GM12878 (cell line): ENCODE measurements around the gene CLEC16A. TPM values are rescaled to one million over a fixed set of nuclear protein-coding genes. Genes with fewer than 3 reads are reported as not detected.

Experiments used
- BCLAF1 ChIP-seq: fragments of 450-650 bp; IDR thresholded peaks from 2 replicates; pipeline ENCODE4 v1.6.1; 2017; ENCODE audit warnings: antibody characterized with exemption, mild to moderate bottlenecking, moderate library complexity
- CBX5 ChIP-seq: sonication (generic); IDR thresholded peaks from 2 replicates; pipeline ENCODE4 v1.6.1; 2016; ENCODE audit warnings: low read depth, moderate library complexity, mild to moderate bottlenecking, inconsistent platforms
- CHD4 ChIP-seq: fragments of 200-600 bp; sonication (generic); IDR thresholded peaks from 2 replicates; pipeline ENCODE4 v1.6.1; 2016; ENCODE audit warnings: mild to moderate bottlenecking
- FOXK2 ChIP-seq: fragments of 450-650 bp; IDR thresholded peaks from 2 replicates; pipeline ENCODE4 v1.6.1; 2017; ENCODE audit warnings: mild to moderate bottlenecking, moderate library complexity
- IKZF2 ChIP-seq, 2 experiments: fragments of 450-650 bp; IDR thresholded peaks; 2 replicates each; pipeline ENCODE4 v1.6.1; 2017; ENCODE audit warnings: mild to moderate bottlenecking in 2 of 2, moderate library complexity in 2 of 2
- JUNB ChIP-seq: IDR thresholded peaks from 2 replicates; pipeline ENCODE4 v1.6.1; 2016; ENCODE audit warnings: antibody characterized with exemption, mild to moderate bottlenecking
- KLF5 ChIP-seq: fragments of 450-650 bp; IDR thresholded peaks from 2 replicates; pipeline ENCODE4 v1.6.1; 2014; ENCODE audit warnings: mild to moderate bottlenecking; ENCODE audit not compliant: partially characterized antibody
- LARP7 ChIP-seq: fragments of 450-650 bp; IDR thresholded peaks from 2 replicates; pipeline ENCODE4 v1.6.1; 2017; ENCODE audit warnings: mild to moderate bottlenecking
- MTA2 ChIP-seq: fragments of 450-650 bp; IDR thresholded peaks from 2 replicates; pipeline ENCODE4 v1.6.1; 2016; ENCODE audit warnings: low read depth, mild to moderate bottlenecking, moderate library complexity
- MYB ChIP-seq: fragments of 150-350 bp; IDR thresholded peaks from 2 replicates; pipeline ENCODE4 v1.6.1; 2014; ENCODE audit warnings: mild to moderate bottlenecking, low read depth, low read length, borderline replicate concordance
- NBN ChIP-seq: fragments of 450-650 bp; IDR thresholded peaks from 2 replicates; pipeline ENCODE4 v1.6.1; 2016
- NFXL1 ChIP-seq: fragments of 450-650 bp; IDR thresholded peaks from 2 replicates; pipeline ENCODE4 v1.6.1; 2017; ENCODE audit warnings: antibody characterized with exemption, mild to moderate bottlenecking, borderline replicate concordance
- NR2C2 ChIP-seq: IDR thresholded peaks from 2 replicates; pipeline ENCODE4 v1.6.1; 2011; ENCODE audit warnings: borderline replicate concordance, low read depth; ENCODE audit not compliant: control insufficient read depth, insufficient read length
- PML ChIP-seq: IDR thresholded peaks from 2 replicates; pipeline ENCODE4 v1.6.1; 2012; ENCODE audit warnings: low read length, inconsistent platforms
- RAD21 ChIP-seq: IDR thresholded peaks from 2 replicates; pipeline ENCODE4 v1.6.1; 2011; ENCODE audit warnings: mild to moderate bottlenecking, low read depth, low read length, moderate library complexity; ENCODE audit not compliant: insufficient read depth
- RAD51 ChIP-seq: fragments of 450-650 bp; IDR thresholded peaks from 2 replicates; pipeline ENCODE4 v1.6.1; 2016; ENCODE audit warnings: moderate library complexity, mild to moderate bottlenecking, inconsistent platforms
- RB1 ChIP-seq: fragments of 450-650 bp; formaldehyde crosslinking; IDR thresholded peaks from 2 replicates; pipeline ENCODE4 v1.6.1; 2017; ENCODE audit warnings: mild to moderate bottlenecking, borderline replicate concordance
- RCOR1 ChIP-seq: conservative IDR thresholded peaks from 2 replicates; pipeline ENCODE4 v1.6.1; 2012; ENCODE audit warnings: low read depth, low read length, improper control_type of control experiment
- SPI1 ChIP-seq: IDR thresholded peaks from 2 replicates; pipeline ENCODE4 v1.6.1; 2011; ENCODE audit warnings: low read depth, mild to moderate bottlenecking, low read length, moderate library complexity, borderline replicate concordance; ENCODE audit not compliant: insufficient read depth
- WRNIP1 ChIP-seq: IDR thresholded peaks from 2 replicates; pipeline ENCODE4 v1.6.1; 2011; ENCODE audit warnings: low read depth, low read length, improper control_type of control experiment, borderline replicate concordance
- YY1 ChIP-seq: IDR thresholded peaks from 2 replicates; pipeline ENCODE4 v1.6.1; 2011; ENCODE audit warnings: low read depth, mild to moderate bottlenecking, low read length
- ZBTB33 ChIP-seq: fragments of 450-650 bp; IDR thresholded peaks from 2 replicates; pipeline ENCODE4 v1.6.1; 2017; ENCODE audit warnings: mild to moderate bottlenecking
- ZNF24 ChIP-seq: fragments of 450-650 bp; IDR thresholded peaks from 2 replicates; pipeline ENCODE4 v1.6.1; 2017; ENCODE audit warnings: antibody characterized with exemption, mild to moderate bottlenecking
- ZNF274 ChIP-seq: IDR thresholded peaks from one replicate; pipeline ENCODE4 v1.8.0; 2011; ENCODE audit not compliant: insufficient read length, insufficient read depth
- ZSCAN29 ChIP-seq: fragments of 450-650 bp; IDR thresholded peaks from 2 replicates; pipeline ENCODE4 v1.6.1; 2017; ENCODE audit warnings: mild to moderate bottlenecking, moderate library complexity
- ZZZ3 ChIP-seq: IDR thresholded peaks from 2 replicates; pipeline ENCODE4 v1.6.1; 2011; ENCODE audit warnings: low read depth; ENCODE audit not compliant: control insufficient read depth, insufficient read length
- polyA plus RNA-seq, 11 experiments: library from polyadenylated mRNA; depleted of rRNA in 4 of 11; unstranded in 6 of 11; stranded (reverse) in 5 of 11; fragments of >200 nt; fragmentation: Nextera tagmentation in 4 of 11; fragmentation: Illumina TruSeq in 1 of 11; extraction: Ambion mirVana in 4 of 11; extraction: Trizol in 1 of 11; gene quantifications; 1 replicate in 1 of 11; 2 replicates in 10 of 11; pipeline versions ENCODE4 v1.2.1 to v1.2.3, GENCODE V29; 2011 to 2016; ENCODE audit warnings: inconsistent platforms in 2 of 11, missing spikeins in 2 of 11, low read depth in 1 of 11
- total RNA-seq, 4 experiments: library from RNA; depleted of rRNA in 3 of 4; stranded (reverse); fragments of >200 nt in 3 of 4; fragmentation: Illumina TruSeq in 1 of 4; extraction: Trizol in 1 of 4; gene quantifications; 2 replicates each; pipeline versions ENCODE4 v1.2.1 to v1.2.3, GENCODE V29; 2013 to 2021
- TF ChIP-seq, protein P1 (sequence below): fragments of 150-350 bp; IDR thresholded peaks from 2 replicates; pipeline ENCODE4 v1.6.1; 2016; ENCODE audit warnings: low read depth, low read length

The CLEC16A gene
- total and polyA plus RNA-seq, 10 of the 15 experiments (the other 5 are each of a cell fraction or from before 2014, with no cell fraction given): 1.5 to 28.8 (median 19.2) TPM

DNA sequence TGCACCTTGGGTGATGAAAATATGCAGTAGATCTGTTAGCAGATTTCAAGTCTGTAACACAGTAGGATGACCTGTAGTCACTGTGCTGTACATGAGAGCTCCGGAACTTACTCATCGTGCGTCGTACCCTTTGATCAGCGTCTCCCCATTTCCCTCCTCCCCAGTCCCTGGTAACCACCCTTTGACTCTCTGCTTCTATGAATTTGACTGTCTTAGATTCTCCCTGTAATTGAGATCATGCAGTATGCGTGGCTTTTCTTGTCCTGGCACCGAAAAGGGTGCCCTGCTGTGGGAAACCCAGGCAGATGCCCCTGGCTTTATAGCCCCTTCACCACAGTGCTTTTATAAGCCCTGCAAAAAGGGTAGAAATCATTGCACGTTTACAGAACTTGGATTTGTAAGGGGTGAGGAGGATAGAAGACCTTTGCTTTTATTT is 20.5 kb downstream of the CLEC16A start (continued):
- TF ChIP-seq WRNIP1: no peak
- TF ChIP-seq ZBTB33: no peak
- TF ChIP-seq KLF5: peak; percentile 39
- TF ChIP-seq PML: peak; percentile 62; the same call in 1 of the 2 replicates
- no peak; the same call in 1 of the 2 replicates for TF ChIP-seq NBN
- no peak for TF ChIP-seq ZNF274
- TF ChIP-seq MTA2: peak; percentile 2; the same call in 1 of the 2 replicates
- TF ChIP-seq, protein P1, sequence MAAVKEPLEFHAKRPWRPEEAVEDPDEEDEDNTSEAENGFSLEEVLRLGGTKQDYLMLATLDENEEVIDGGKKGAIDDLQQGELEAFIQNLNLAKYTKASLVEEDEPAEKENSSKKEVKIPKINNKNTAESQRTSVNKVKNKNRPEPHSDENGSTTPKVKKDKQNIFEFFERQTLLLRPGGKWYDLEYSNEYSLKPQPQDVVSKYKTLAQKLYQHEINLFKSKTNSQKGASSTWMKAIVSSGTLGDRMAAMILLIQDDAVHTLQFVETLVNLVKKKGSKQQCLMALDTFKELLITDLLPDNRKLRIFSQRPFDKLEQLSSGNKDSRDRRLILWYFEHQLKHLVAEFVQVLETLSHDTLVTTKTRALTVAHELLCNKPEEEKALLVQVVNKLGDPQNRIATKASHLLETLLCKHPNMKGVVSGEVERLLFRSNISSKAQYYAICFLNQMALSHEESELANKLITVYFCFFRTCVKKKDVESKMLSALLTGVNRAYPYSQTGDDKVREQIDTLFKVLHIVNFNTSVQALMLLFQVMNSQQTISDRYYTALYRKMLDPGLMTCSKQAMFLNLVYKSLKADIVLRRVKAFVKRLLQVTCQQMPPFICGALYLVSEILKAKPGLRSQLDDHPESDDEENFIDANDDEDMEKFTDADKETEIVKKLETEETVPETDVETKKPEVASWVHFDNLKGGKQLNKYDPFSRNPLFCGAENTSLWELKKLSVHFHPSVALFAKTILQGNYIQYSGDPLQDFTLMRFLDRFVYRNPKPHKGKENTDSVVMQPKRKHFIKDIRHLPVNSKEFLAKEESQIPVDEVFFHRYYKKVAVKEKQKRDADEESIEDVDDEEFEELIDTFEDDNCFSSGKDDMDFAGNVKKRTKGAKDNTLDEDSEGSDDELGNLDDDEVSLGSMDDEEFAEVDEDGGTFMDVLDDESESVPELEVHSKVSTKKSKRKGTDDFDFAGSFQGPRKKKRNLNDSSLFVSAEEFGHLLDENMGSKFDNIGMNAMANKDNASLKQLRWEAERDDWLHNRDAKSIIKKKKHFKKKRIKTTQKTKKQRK: no peak
- TF ChIP-seq YY1: peak; percentile 25; the same call in 1 of the 2 replicates
- TF ChIP-seq CHD4: no peak
- TF ChIP-seq SPI1: peak; percentile 56; the same call in 1 of the 2 replicates
- TF ChIP-seq ZZZ3: no peak
- no peak for TF ChIP-seq RB1
- TF ChIP-seq ZNF24: no peak
- TF ChIP-seq BCLAF1: no peak
- TF ChIP-seq RCOR1: no peak
- no peak for TF ChIP-seq MYB
- TF ChIP-seq NFXL1: no peak; the same call in 1 of the 2 replicates
- no peak for TF ChIP-seq NR2C2
- TF ChIP-seq IKZF2 (IDR thresholded peaks at IDR 0.05): no peak
- no peak for TF ChIP-seq RAD21
- no peak for TF ChIP-seq ZSCAN29
- no peak for TF ChIP-seq CBX5
- no peak for TF ChIP-seq RAD51
- no peak for TF ChIP-seq FOXK2
- no peak for TF ChIP-seq LARP7
- peak; percentile 95 for TF ChIP-seq JUNB
